ENCODE measurements around the gene DTNA.

DNA sequence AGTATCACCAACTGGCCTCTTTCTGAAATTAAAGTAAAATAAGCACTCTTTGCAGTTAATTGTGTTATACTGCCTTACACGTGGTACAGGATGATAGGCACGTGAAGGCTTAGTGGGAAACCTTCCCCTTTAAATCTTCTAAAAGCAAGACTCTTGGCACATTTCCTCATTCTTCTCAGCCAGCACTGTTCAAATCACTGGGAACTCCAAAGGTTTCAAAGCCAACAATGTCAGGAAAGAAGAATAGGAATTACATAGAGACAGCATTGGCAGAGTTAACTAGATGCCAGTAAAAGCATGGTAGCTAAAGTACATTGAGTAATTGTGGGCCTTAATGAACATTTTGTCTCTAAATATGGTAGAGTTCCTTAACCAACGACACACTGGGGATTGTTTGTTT is 96.4 kb downstream of the DTNA start:
- TF ChIP-seq POLR2A (IDR thresholded peaks at IDR 0.05; ENCODE audit: low read length) = no peak
- no peak for TF ChIP-seq GATA1 (IDR thresholded peaks at IDR 0.05; ENCODE audit: low read depth, low read length)

Measured in erythroblast (primary cell).